WTC11 (cell line): ENCODE measurements around the gene TP53I3. TPM values are rescaled to one million over a fixed set of nuclear protein-coding genes. Genes with fewer than 3 reads are reported as not detected.

ENCODE experiments used
- CBFB ChIP-seq: sonication (generic); formaldehyde crosslinking; IDR thresholded peaks from 2 replicates; pipeline ENCODE4 v1.8.1; 2022; ENCODE audit warnings: mild to moderate bottlenecking, low read depth, missing genetic modification reagents
- CREB1 ChIP-seq: sonication (generic); formaldehyde crosslinking; IDR thresholded peaks from 2 replicates; pipeline ENCODE4 v1.8.0; 2023; ENCODE audit warnings: mild to moderate bottlenecking, missing genetic modification reagents
- CTCF ChIP-seq: fragments of 200-600 bp; IDR thresholded peaks from 2 replicates; pipeline ENCODE4 v1.8.0; 2022; ENCODE audit warnings: antibody characterized with exemption
- ESRRA ChIP-seq: sonication (generic); formaldehyde crosslinking; IDR thresholded peaks from 2 replicates; pipeline ENCODE4 v1.8.1; 2022; ENCODE audit warnings: mild to moderate bottlenecking, missing genetic modification reagents, borderline replicate concordance
- FOXK1 ChIP-seq: sonication (generic); formaldehyde crosslinking; IDR thresholded peaks from 2 replicates; pipeline ENCODE4 v1.8.0; 2022; ENCODE audit warnings: mild to moderate bottlenecking, moderate library complexity, missing genetic modification reagents
- FOXP1 ChIP-seq: sonication (generic); formaldehyde crosslinking; IDR thresholded peaks from 2 replicates; pipeline ENCODE4 v1.8.0; 2022; ENCODE audit warnings: missing genetic modification reagents, mild to moderate bottlenecking, moderate library complexity, borderline replicate concordance
- GABPB1 ChIP-seq: sonication (generic); formaldehyde crosslinking; IDR thresholded peaks from 2 replicates; pipeline ENCODE4 v1.8.1; 2023; ENCODE audit warnings: mild to moderate bottlenecking, missing genetic modification reagents
- GRHL2 ChIP-seq: fragments of 250-450 bp; sonication (Bioruptor Pico); IDR thresholded peaks from 2 replicates; pipeline ENCODE4 v1.8.0; 2022; ENCODE audit warnings: mild to moderate bottlenecking, moderate library complexity; ENCODE audit not compliant: insufficient replicate concordance, severe bottlenecking
- HMGA2 ChIP-seq: fragments of 250-450 bp; sonication (Bioruptor Pico); IDR thresholded peaks from 2 replicates; pipeline ENCODE4 v1.4.0; 2021; ENCODE audit warnings: mild to moderate bottlenecking, moderate library complexity
- IRF1 ChIP-seq: sonication (generic); formaldehyde crosslinking; IDR thresholded peaks from 2 replicates; pipeline ENCODE4 v1.8.0; 2023; ENCODE audit warnings: missing genetic modification reagents
- MAX ChIP-seq: sonication (generic); formaldehyde crosslinking; IDR thresholded peaks from 2 replicates; pipeline ENCODE4 v1.8.0; 2022; ENCODE audit warnings: mild to moderate bottlenecking, missing genetic modification reagents
- MXD4 ChIP-seq: fragments of 250-450 bp; sonication (Bioruptor Pico); IDR thresholded peaks from 2 replicates; pipeline ENCODE4 v1.8.0; 2021; ENCODE audit warnings: mild to moderate bottlenecking, moderate library complexity, borderline replicate concordance
- MYBL2 ChIP-seq: sonication (generic); formaldehyde crosslinking; IDR thresholded peaks from 2 replicates; pipeline ENCODE4 v1.8.1; 2023; ENCODE audit warnings: mild to moderate bottlenecking, moderate library complexity, missing genetic modification reagents
- NFE2L1 ChIP-seq: sonication (generic); formaldehyde crosslinking; IDR thresholded peaks from 2 replicates; pipeline ENCODE4 v1.8.1; 2023; ENCODE audit warnings: missing genetic modification reagents
- PREB ChIP-seq: sonication (generic); formaldehyde crosslinking; IDR thresholded peaks from 2 replicates; pipeline ENCODE4 v1.8.1; 2022; ENCODE audit warnings: mild to moderate bottlenecking, missing genetic modification reagents, moderate library complexity, borderline replicate concordance
- PRRX2 ChIP-seq: fragments of 250-450 bp; sonication (Bioruptor Pico); IDR thresholded peaks from 2 replicates; pipeline ENCODE4 v1.8.0; 2021; ENCODE audit warnings: mild to moderate bottlenecking
- SP1 ChIP-seq: sonication (generic); formaldehyde crosslinking; conservative IDR thresholded peaks from 2 replicates; pipeline ENCODE4 v1.8.1; 2022; ENCODE audit warnings: missing genetic modification reagents
- TEAD1 ChIP-seq: sonication (generic); formaldehyde crosslinking; IDR thresholded peaks from 2 replicates; pipeline ENCODE4 v1.8.0; 2022; ENCODE audit warnings: mild to moderate bottlenecking, missing genetic modification reagents
- ZBTB21 ChIP-seq: sonication (generic); formaldehyde crosslinking; IDR thresholded peaks from 2 replicates; pipeline ENCODE4 v1.8.1; 2023; ENCODE audit warnings: mild to moderate bottlenecking, missing genetic modification reagents, borderline replicate concordance
- ZNF425 ChIP-seq: fragments of 250-450 bp; sonication (Bioruptor Pico); conservative IDR thresholded peaks from 2 replicates; pipeline ENCODE4 v1.9.0; 2021; ENCODE audit warnings: mild to moderate bottlenecking
- ZNF512 ChIP-seq: sonication (generic); formaldehyde crosslinking; IDR thresholded peaks from 2 replicates; pipeline ENCODE4 v1.8.1; 2022; ENCODE audit warnings: missing genetic modification reagents, borderline replicate concordance
- ZNF532 ChIP-seq: fragments of 250-450 bp; sonication (Bioruptor Pico); IDR thresholded peaks from 2 replicates; pipeline ENCODE4 v1.9.0; 2021; ENCODE audit warnings: mild to moderate bottlenecking, borderline replicate concordance
- total RNA-seq: library from RNA; stranded (reverse); gene quantifications from 3 replicates; pipeline ENCODE4 v1.2.3, GENCODE V29; 2021

Gene TP53I3
- total RNA-seq, 1 experiment from 2014 or later, result 32.9 TPM

GRCh38 chr2:24049485-24050021, 35.1 kb downstream of the TP53I3 start, which contains the start of gene FKBP1B (continued):
- TF ChIP-seq FOXP1 (CRISPR knock-in tag) (no peak), ESRRA (no peak), PREB (CRISPR knock-in tag) (no peak), PRRX2 (CRISPR knock-in tag) (no peak), MYBL2 (CRISPR knock-in tag) (no peak), HMGA2 (CRISPR knock-in tag) (no peak), ZBTB21 (CRISPR knock-in tag) (peak; percentile 25; the same call in 1 of the 2 replicates), FOXK1 (CRISPR knock-in tag) (0 out of 2 replicates have a peak, but pooled peaks have one; percentile 11), CBFB (CRISPR knock-in tag) (no peak), ZNF425 (CRISPR knock-in tag) (no peak), TEAD1 (no peak), MAX (CRISPR knock-in tag) (no peak), MXD4 (CRISPR knock-in tag) (no peak), IRF1 (no peak), ZNF532 (CRISPR knock-in tag) (no peak), GRHL2 (CRISPR knock-in tag) (no peak), SP1 (CRISPR knock-in tag) (peak; percentile 82), CREB1 (CRISPR knock-in tag) (no peak), ZNF512 (no peak), GABPB1 (CRISPR knock-in tag) (0 out of 2 replicates have a peak, but pooled peaks have one; percentile 7), CTCF (no peak), NFE2L1 (no peak)
